ENCODE data around the gene STAP1.
"Not testable (repeated sequence)": the region's sequence is repeated elsewhere in the genome, so short reads cannot be mapped to it uniquely, and the experiment has no call there.

Gene STAP1

DNA sequence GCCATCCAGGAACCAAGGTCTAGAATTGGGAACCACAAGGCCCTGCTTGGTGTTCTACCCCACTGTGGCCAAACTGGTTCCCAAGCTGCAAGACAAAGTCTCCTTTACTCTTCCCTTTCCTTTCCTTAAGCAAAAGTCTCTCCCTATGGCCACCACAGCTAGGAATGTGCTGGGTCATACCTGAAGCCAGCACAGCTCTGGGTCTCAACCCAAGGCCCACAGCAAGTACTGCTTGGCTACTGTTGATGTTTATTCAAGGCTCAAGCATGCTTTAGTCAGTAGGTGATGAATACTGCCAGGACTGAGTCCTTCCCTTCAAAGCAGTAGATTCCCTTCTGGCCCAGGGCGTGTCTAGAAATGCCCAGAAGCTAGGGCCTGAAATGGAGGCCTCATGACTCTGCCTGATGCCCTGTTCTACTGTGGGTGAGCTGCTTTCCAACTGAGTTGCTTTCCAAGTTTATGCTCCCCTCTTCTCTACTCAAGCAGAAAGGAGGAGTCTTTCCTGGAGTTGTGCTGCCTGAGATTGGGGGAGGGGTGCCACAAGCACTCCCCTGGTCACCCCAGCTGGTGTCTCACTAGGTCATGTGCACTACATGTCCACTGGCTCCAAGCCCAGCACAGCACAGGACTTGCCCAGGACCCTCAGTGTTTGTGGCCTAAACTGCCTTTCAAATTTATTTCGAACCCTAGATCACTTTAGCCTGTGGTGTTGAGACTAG is 44.9 kb downstream of the STAP1 start:
- no peak for DNase-seq
- intact Hi-C loops (cut with DNase I): no loop called here

DNA sequence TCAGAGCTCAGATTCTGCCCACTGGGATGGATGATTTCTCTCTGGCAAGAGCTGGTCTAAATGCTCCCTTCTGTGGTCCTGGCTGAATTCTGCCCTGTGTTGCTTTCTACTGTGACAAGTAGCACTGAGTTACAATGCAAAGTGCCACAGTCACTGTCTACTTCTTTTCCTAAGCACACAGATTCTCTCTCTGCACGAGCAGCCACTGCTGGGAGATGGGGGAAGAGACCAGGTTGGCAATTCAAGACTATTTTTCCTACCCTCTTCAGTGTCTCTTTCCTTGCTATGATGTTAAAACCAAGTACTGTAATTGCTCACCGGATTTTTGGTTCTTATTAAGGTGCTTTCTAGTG is 45.5 kb downstream of the STAP1 start:
- intact Hi-C loops (cut with DNase I): no loop called here
- DNase-seq: no peak

DNA sequence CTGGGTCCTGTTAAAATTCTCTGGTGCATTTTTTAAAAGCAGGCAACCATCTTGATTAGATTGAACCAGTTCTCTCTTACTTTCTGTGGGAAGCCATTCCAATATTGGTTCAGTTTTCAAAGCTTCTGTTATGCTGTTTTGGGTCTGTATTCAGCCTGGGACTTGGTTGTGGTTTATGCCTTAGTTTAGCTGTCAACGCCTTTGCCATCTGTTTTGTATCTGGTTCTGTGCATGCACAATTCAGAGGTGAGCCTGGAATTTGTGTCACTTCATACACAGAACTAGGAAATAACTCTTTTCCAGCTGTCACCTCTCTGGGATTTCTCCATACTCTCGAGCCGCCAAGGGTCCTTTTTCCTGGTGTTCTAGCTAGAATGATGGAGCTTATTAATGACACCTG is 46.2 kb downstream of the STAP1 start:
- intact Hi-C loops (cut with DNase I): no loop called here
- DNase-seq: no peak

DNA sequence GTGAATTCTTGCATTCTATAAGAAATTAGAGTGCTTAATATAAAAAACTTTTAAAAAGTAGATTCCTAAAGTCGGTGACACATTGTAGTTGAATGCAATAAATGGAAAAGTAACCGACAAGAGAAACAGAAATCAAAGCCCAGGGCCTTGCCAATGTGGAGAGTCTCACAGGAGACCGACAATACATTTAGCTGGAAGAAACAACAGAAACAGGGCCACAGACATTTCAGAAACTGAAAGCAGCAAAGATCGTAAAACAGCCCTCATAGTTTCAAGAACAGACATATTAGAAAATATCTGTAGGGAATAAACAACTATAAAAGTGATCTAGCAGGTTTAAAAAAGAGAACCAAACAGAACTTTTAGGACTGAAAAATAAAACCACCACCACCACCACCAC is 49.5 kb downstream of the STAP1 start:
- DNase-seq: no peak
- intact Hi-C loops (cut with DNase I): no loop called here

DNA sequence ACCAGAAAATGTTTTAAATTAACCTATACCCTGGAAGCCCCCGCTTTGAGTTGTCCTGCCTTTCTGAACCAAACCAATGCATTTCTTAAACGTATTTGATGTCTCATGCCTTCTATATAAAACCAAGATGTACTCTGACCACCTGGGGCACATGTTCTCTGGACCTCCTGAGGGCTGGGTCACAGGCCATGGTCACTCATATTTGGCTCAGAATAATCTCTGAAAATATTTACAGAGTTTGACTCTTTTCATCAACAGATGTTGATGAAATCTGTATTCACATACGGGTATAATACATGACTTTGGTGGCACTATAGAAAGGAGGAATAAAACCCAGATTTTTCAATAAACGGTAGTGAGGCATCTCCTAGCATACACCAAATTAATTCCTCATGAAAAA is 55.7 kb downstream of the STAP1 start:
- no peak for DNase-seq
- intact Hi-C loops (cut with DNase I): no loop called here

DNA sequence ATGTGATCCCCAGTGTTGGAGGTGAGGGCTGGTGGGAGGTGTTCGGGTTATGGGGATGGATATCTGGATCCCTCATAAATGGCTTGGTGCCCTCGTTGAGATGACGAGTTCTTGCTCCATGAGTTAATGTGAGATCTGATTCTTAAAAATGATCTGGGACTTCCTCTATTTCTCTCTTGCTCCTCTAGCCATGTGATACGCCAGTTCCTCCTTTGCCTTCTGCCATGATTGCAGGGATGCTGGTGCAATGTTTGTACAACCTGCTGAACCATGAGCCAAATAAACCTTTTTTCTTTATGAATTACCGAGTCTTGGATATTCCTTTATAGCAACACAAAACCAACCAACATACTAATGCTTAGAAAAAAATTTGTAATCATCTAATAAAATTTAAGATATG is 56.6 kb downstream of the STAP1 start:
- no peak for DNase-seq
- intact Hi-C loops (cut with DNase I): no loop called here

DNA sequence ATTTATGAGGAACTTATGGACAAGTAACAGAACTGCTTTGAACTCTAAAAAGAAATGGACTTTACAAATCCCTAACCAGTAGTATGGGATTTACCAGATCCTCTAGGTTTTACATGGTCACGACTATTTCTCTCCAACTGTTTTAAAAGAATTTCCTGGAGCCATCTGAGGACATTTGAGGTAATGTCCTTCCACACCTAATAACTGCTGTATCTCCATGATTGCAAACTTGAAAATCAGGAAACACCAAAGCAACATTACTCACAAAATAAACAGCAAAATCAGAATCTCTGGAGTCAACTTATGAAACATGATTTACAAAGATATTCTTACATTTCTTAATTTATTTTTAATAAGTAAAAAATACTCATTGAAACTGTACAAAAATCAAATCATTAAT is 58.0 kb downstream of the STAP1 start:
- intact Hi-C loops (cut with DNase I): no loop called here
- DNase-seq: no peak

DNA sequence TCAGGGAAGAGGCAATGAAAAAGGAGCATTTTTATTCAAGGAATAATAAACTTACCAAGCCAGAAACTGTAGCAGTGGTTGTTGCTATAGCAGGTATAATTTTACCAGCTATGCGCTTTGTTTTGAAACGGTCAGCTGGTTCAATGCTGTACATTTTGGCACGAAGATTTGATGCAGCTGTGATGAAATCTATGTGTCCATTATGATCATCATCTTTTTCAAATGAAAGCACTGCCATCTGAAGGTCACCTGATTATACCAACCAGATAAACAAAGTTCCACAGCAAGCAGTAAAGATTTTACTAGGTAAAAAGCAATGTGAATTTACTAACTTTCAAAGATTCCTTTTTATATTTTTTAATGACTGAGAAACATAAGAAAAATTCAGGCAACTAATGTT is 66.4 kb downstream of the STAP1 start:
- peak in 3 of 42 donors; percentile 5 to 28 (median 9) for DNase-seq
- intact Hi-C loops (cut with DNase I): no loop called here

DNA sequence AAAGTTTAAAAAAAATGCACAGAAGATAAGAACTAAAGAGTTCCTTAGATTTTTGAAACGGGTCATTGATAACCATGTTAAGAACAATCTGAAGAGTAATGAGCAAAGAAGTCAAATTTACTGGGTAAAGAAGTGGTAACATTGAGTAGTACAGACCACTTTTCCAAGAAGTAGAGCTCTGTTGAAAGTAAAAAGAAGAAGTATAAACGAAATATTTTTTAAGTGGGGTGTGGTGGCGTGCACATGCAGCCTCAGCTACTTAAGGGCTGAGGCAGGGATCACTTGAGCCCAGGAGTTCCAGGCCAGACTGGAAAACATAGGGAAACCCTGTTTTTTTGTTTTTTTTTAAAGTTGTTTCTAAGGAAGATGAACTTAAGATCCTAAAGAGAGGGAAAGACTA is 74.0 kb downstream of the STAP1 start:
- intact Hi-C loops (cut with DNase I): no loop called here
- DNase-seq: no peak

DNA sequence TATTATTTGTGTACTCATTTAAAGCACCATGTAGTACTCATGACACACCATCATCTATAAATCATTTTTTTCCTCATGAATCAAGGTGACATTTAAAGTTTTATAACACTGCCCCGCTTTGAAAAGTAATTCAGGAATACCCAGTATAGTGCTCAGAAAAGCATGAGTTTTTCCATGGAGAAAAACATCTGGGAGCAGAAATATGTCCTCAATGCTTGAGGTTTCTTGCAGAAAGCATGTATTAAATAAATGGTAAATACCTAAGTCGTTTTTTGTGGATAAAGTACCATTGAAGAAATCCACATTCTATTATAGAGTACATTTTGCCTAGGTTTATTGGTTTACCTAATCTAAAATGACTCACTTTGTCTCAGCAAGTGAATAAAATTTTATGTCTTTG is 76.2 kb downstream of the STAP1 start:
- intact Hi-C loops (cut with DNase I): no loop called here
- no peak for DNase-seq

DNA sequence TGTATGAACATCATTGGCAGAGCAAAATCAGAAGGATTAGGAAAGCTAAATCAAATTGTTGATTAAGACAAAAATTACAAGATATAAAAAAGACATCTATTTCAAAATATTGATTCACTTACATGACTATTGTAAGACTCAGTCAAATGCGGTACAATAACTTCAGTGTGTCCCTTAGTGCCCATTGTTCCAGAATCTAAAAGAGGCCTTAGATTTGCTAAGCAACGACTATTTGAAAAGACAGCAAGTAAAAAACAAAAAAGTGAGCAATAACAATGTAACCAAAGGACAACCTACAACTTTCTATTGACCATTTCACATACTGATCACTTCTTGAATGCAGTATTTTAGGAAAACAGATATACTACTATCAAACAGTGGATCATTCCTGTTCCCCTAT is 76.8 kb downstream of the STAP1 start:
- intact Hi-C loops (cut with DNase I): no loop called here
- DNase-seq: no peak

DNA sequence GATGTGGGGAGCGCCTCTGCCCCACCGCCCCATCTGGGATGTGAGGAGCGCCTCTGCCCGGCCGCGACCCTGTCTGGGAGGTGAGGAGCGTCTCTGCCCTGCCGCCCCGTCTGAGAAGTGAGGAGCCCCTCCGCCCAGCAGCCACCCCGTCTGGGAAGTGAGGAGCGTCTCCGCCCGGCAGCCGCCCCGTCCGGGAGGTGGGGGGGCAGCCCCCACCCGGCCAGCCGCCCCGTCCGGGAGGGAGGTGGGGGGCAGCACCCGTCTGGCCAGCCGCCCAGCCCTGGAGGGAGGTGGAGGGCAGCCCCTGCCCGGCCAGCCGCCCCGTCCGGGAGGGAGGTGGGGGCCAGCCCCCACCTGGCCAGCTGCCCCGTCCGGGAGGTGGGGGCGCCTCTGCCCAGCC is 78.5 kb downstream of the STAP1 start:
- intact Hi-C loops (cut with DNase I); DNase-seq: not testable (repeated sequence)

DNA sequence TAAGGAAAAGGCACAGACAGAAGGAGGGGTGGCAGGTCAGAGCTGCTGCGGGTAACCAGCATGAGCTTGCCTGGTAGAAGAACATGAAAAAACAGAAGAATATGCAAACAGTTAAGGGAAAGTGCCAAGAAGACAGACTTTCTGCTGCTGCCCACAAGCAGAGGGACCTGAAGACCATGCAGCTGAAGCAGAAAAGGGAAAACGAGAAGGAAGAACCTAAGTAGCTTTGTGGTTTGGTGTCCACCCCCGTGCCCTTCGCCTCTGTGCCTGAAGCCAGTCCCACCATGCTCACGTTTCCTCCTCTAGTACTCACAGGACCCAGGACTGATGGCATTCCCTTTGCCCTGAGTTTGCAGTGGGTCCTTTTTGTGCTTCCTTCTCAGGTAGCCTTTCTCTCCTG is 79.6 kb downstream of the STAP1 start:
- no peak for DNase-seq
- intact Hi-C loops (cut with DNase I): no loop called here

DNA sequence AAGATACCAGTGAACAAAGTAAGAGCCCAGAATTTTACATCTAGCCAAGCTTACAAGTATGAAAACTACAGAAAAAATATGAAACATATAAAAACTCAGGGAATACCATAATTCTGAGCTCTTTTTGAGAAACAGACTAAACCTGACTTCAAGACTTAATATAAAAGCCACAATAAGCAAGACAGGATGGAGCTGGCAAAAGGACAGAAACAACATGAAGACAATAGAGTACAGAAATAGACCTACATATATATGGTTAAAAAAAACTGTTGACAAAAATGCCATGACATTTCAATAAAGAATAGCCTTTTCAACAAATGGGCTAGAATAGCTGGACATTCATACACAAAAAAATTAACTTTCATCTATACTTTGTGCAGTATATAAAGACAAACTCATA is 93.0 kb downstream of the STAP1 start:
- no peak for DNase-seq
- intact Hi-C loops (cut with DNase I): no loop called here

Data from head of caudate nucleus (tissue), 42 donors.